Esophagus muscularis mucosa (tissue), 4 donors: Measurements from ENCODE around the gene EP400. TPM values are rescaled to one million over a fixed set of nuclear protein-coding genes. Genes with fewer than 3 reads are reported as not detected.
A peak's percentile ranks its signal among the peaks of the same experiment; 100 is the strongest.

ENCODE experiments used
- DNase-seq: peaks from one replicate; pipeline ENCODE4 v3.0.0-alpha.2; 2017; ENCODE audit errors: extremely low spot score
- H3K27ac ChIP-seq, 4 donors: fragments of 200-600 bp; sonication (generic); replicated peaks in 1 of 4; 1 replicate in 3 of 4; 2 replicates in 1 of 4; pipeline ENCODE4 v1.5.1; 2016 to 2019; ENCODE audit warnings: mild to moderate bottlenecking in 1 of 4
- H3K27me3 ChIP-seq, 4 donors: fragments of 200-600 bp; sonication (generic); one replicate each; pipeline versions ENCODE4 v1.5.1 to v1.6.0; 2016 to 2019
- H3K36me3 ChIP-seq, 4 donors: fragments of 200-600 bp; sonication (generic); one replicate each; pipeline ENCODE4 v1.5.1; 2016 to 2019
- H3K4me1 ChIP-seq, 4 donors: fragments of 200-600 bp; sonication (generic); one replicate each; pipeline ENCODE4 v1.5.1; 2016 to 2019
- H3K4me3 ChIP-seq, 4 donors: fragments of 200-600 bp; sonication (generic); 1 replicate in 2 of 4; 2 replicates in 2 of 4; pipeline ENCODE4 v1.5.1; 2016 to 2019; ENCODE audit warnings: mild to moderate bottlenecking in 4 of 4, moderate library complexity in 1 of 4
- H3K9me3 ChIP-seq, 4 donors: fragments of 200-600 bp; sonication (generic); 1 replicate in 3 of 4; 2 replicates in 1 of 4; pipeline ENCODE4 v1.5.1; 2016 to 2019
- EP300 ChIP-seq: sonication (generic); formaldehyde crosslinking; IDR thresholded peaks from one replicate; pipeline ENCODE4 v1.6.1; 2017; ENCODE audit warnings: antibody characterized with exemption
- POLR2A ChIP-seq: fragments of 450-650 bp; IDR thresholded peaks from one replicate; pipeline ENCODE4 v1.6.1; 2017; ENCODE audit warnings: antibody characterized with exemption, moderate library complexity, mild to moderate bottlenecking, low read depth
- POLR2AphosphoS5 ChIP-seq, 2 donors: sonication (generic); formaldehyde crosslinking; IDR thresholded peaks; one replicate each; pipeline ENCODE4 v1.6.1; 2017; ENCODE audit warnings: antibody characterized with exemption in 2 of 2
- WGBS: methylation state at CpG from one replicate; pipeline ENCODE4 v1.1.5; 2018; 5-methylcytosine and 5-hydroxymethylcytosine counted together
- intact Hi-C: fragments of 100-400 bp; cut with DNase I; formaldehyde crosslinking; loops from one replicate; pipeline ENCODE4 v1.15.1; 2023
- total RNA-seq, 4 donors: library from RNA; depleted of rRNA; stranded (reverse); fragments of >200 nt; gene quantifications; one replicate each; pipeline versions ENCODE4 v1.1.0 to v1.2.1, GENCODE V29; 2016
- TF ChIP-seq, protein P1 (sequence below), 3 experiments: fragments of 200-600 bp in 2 of 3; fragments of 450-650 bp in 1 of 3; sonication (generic) in 2 of 3; IDR thresholded peaks; one replicate each; pipeline ENCODE4 v1.5.1; 2017 to 2019; ENCODE audit warnings: antibody characterized with exemption in 3 of 3, mild to moderate bottlenecking in 2 of 3, moderate library complexity in 1 of 3

Gene EP400
- total RNA-seq, 4 donors from 2014 or later: 16.9 to 31.1 (median 22.4) TPM

DNA sequence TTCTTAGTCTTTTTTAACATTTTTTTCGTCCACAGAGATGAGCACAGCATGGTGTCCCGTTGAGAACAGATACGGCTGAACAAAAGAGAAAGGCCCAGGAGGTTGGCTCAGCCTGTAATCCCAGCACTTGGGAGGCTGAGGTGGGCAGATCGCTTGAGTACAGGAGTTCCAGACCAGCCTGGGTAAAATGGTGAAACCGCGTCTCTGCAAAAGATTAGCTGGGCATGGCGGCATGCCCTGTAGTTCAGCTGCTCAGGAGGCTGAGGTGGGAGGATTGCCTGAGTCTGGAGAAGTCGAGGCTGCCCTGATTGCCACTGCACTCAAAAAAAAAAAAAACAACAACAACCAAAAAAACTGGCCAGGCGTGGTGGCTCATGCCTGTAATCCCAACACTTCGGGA lies 5.9 kb upstream of the EP400 start:
- WGBS: 95% methylated on average over 10 of the region's 10 CpGs
- intact Hi-C loops: no loop called here
- peaks cover 21 to 61% (median 49%) of the 10 kb centered on the region in 4 donors for H3K36me3 ChIP-seq

GRCh38 chr12:131944601-131945251 lies 5.0 kb upstream of the EP400 start:
- no peaks in the 10 kb centered on the region for H3K27me3 ChIP-seq
- no peak for DNase-seq
- peaks cover 21 to 53% (median 40%) of the 10 kb centered on the region in 4 donors for H3K36me3 ChIP-seq
- 92% methylated on average over 19 of the region's 35 CpGs for WGBS
- no peak overlapping the region for H3K4me3 ChIP-seq
- TF ChIP-seq POLR2AphosphoS5 (IDR thresholded peaks at IDR 0.05) (no peak), POLR2A (no peak), EP300 (no peak)
- TF ChIP-seq, protein P1, sequence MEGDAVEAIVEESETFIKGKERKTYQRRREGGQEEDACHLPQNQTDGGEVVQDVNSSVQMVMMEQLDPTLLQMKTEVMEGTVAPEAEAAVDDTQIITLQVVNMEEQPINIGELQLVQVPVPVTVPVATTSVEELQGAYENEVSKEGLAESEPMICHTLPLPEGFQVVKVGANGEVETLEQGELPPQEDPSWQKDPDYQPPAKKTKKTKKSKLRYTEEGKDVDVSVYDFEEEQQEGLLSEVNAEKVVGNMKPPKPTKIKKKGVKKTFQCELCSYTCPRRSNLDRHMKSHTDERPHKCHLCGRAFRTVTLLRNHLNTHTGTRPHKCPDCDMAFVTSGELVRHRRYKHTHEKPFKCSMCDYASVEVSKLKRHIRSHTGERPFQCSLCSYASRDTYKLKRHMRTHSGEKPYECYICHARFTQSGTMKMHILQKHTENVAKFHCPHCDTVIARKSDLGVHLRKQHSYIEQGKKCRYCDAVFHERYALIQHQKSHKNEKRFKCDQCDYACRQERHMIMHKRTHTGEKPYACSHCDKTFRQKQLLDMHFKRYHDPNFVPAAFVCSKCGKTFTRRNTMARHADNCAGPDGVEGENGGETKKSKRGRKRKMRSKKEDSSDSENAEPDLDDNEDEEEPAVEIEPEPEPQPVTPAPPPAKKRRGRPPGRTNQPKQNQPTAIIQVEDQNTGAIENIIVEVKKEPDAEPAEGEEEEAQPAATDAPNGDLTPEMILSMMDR (IDR thresholded peaks at IDR 0.05): no peak
- H3K27ac ChIP-seq: no peak overlapping the region
- H3K4me1 ChIP-seq: peaks cover 0 to 17% (median 10%) of the 10 kb centered on the region in 4 donors
- no peaks in the 10 kb centered on the region for H3K9me3 ChIP-seq
- intact Hi-C loops: loop anchor here (5.0 kb wide), 2 partner anchors 47 to 97 kb away; no protein-coding TSS in a partner anchor

More for the DNA sequence above, 5.9 kb upstream of the EP400 start:
- H3K4me1 ChIP-seq: peaks cover 0 to 12% (median 4%) of the 10 kb centered on the region in 4 donors
- TF ChIP-seq POLR2AphosphoS5 (IDR thresholded peaks at IDR 0.05) (no peak), POLR2A (no peak), EP300 (no peak)
- TF ChIP-seq, protein P1 (IDR thresholded peaks at IDR 0.05): no peak
- H3K27me3 ChIP-seq: no peaks in the 10 kb centered on the region
- H3K27ac ChIP-seq: no peak overlapping the region
- H3K9me3 ChIP-seq: no peaks in the 10 kb centered on the region
- DNase-seq: no peak
- H3K4me3 ChIP-seq: no peak overlapping the region

GRCh38 chr12:131946757-131947156 lies 3.0 kb upstream of the EP400 start:
- intact Hi-C loops: loop anchor here (5.0 kb wide), 2 partner anchors 49 to 99 kb away; no protein-coding TSS in a partner anchor
- Histone ChIP-seq H3K9me3 (no peaks in the 10 kb centered on the region), H3K27ac (peak overlapping the region in 1 of 4 donors; percentile 91), H3K36me3 (peaks cover 13 to 37% (median 25%) of the 10 kb centered on the region in 4 donors), H3K4me3 (no peak overlapping the region), H3K27me3 (no peaks in the 10 kb centered on the region), H3K4me1 (peaks cover 13 to 33% (median 23%) of the 10 kb centered on the region in 4 donors)
- no peak for TF ChIP-seq POLR2AphosphoS5 (IDR thresholded peaks at IDR 0.05)
- TF ChIP-seq, protein P1 (IDR thresholded peaks at IDR 0.05): no peak
- 78% methylated on average over 6 of the region's 6 CpGs for WGBS
- DNase-seq: no peak

DNA sequence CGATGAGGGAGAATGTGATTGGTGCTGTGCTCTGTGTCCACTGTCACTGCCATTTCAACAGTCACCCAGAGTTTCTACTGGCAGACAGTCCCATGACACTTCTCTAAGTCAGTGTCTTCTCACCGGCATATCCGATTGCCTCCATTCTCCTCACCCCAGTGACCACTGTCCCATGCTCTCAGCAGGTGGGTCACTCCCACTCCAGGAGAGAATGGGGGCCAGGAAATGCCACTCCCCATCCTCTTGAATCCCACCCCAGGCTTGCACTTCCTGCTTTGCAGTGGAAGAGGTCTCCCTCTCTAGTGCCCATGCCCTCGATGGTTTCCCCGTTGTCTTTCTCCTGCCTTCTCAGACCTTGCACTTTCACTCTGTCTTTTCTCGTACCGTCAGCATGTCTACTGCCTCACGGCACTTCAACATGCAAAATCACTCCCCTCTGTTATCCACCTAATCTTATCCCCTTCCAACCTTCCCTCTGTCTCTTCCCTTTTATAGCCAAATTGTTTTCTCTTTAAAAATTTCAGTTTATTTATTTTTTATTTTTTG lies 2.2 kb upstream of the EP400 start:
- no peak for TF ChIP-seq EP300
- TF ChIP-seq POLR2A: no peak
- TF ChIP-seq, protein P1 (IDR thresholded peaks at IDR 0.05): no peak
- no peaks in the 10 kb centered on the region for H3K27me3 ChIP-seq
- H3K9me3 ChIP-seq: no peaks in the 10 kb centered on the region
- DNase-seq: no peak
- 61% methylated on average over 8 of the region's 8 CpGs for WGBS
- H3K4me1 ChIP-seq: peaks cover 21 to 41% (median 31%) of the 10 kb centered on the region in 4 donors
- intact Hi-C loops: loop anchor here (2.0 to 5.0 kb wide), 3 partner anchors 19 to 100 kb away; partner anchors contain the start of gene PUS1
- peak overlapping the region in 3 of 4 donors; percentile 5 to 91 (median 23) for H3K27ac ChIP-seq
- peaks cover 9 to 29% (median 18%) of the 10 kb centered on the region in 4 donors for H3K36me3 ChIP-seq
- H3K4me3 ChIP-seq: no peak overlapping the region
